H1 (cell line): ENCODE results near the gene ARHGEF26. TPM values are rescaled to one million over a fixed set of nuclear protein-coding genes. Genes with fewer than 3 reads are reported as not detected.
A peak's percentile ranks its signal among the peaks of the same experiment; 100 is the strongest.

Experiments used
- BCL11A ChIP-seq, 2 experiments: IDR thresholded peaks; one replicate each; pipeline ENCODE4 v1.6.1; 2011; ENCODE audit warnings: low read depth in 2 of 2, low read length in 2 of 2, mild to moderate bottlenecking in 2 of 2
- CBX5 ChIP-seq: fragments of 300-800, 300-1000 bp; sonication (generic); IDR thresholded peaks from 2 replicates; pipeline ENCODE4 v1.7.1; 2016; ENCODE audit warnings: antibody characterized with exemption, low read length, low read depth
- CBX8 ChIP-seq: fragments of 300-800, 300-1000 bp; sonication (generic); IDR thresholded peaks from 2 replicates; pipeline ENCODE4 v1.7.1; 2016; ENCODE audit warnings: low read depth, low read length, borderline replicate concordance
- E2F6 ChIP-seq: IDR thresholded peaks from 2 replicates; pipeline ENCODE4 v1.6.1; 2012; ENCODE audit warnings: inconsistent platforms
- EGR1 ChIP-seq: IDR thresholded peaks from 2 replicates; pipeline ENCODE4 v1.6.1; 2011; ENCODE audit warnings: low read depth, low read length, borderline replicate concordance
- EZH2 ChIP-seq: fragments of 200-600 bp; sonication (generic); IDR thresholded peaks from 2 replicates; pipeline ENCODE4 v1.7.1; 2012; ENCODE audit warnings: low read depth, mild to moderate bottlenecking, moderate library complexity, low read length, inconsistent platforms; ENCODE audit not compliant: severe bottlenecking
- FOSL1 ChIP-seq: IDR thresholded peaks from 2 replicates; pipeline ENCODE4 v1.6.1; 2011; ENCODE audit warnings: mild to moderate bottlenecking, low read depth, low read length, moderate library complexity; ENCODE audit not compliant: insufficient read depth
- MAX ChIP-seq: IDR thresholded peaks from 2 replicates; pipeline ENCODE4 v1.6.1; 2012; ENCODE audit warnings: inconsistent platforms
- POLR2A ChIP-seq, 2 experiments: IDR thresholded peaks; 1 replicate in 1 of 2; 2 replicates in 1 of 2; pipeline ENCODE4 v1.6.1; 2011; ENCODE audit warnings: low read depth in 2 of 2, low read length in 2 of 2, mild to moderate bottlenecking in 2 of 2; ENCODE audit errors: control extremely low read depth in 1 of 2
- POLR2AphosphoS5 ChIP-seq: IDR thresholded peaks from 2 replicates; pipeline ENCODE4 v1.6.1; 2011; ENCODE audit warnings: low read depth, low read length
- POU5F1 ChIP-seq: IDR thresholded peaks from 2 replicates; pipeline ENCODE4 v1.6.1; 2011; ENCODE audit warnings: low read depth, mild to moderate bottlenecking, low read length, moderate library complexity
- RAD21 ChIP-seq, 2 experiments: IDR thresholded peaks in 1 of 2; conservative IDR thresholded peaks in 1 of 2; 2 replicates each; pipeline ENCODE4 v1.6.1; 2011; ENCODE audit warnings: low read depth in 2 of 2, low read length in 2 of 2, improper control_type of control experiment in 1 of 2, inconsistent platforms in 1 of 2, mild to moderate bottlenecking in 1 of 2, moderate library complexity in 1 of 2
- RBBP5 ChIP-seq: IDR thresholded peaks from 2 replicates; pipeline ENCODE4 v1.7.1; 2012; ENCODE audit warnings: low read depth, mild to moderate bottlenecking, inconsistent platforms, low read length, moderate library complexity, borderline replicate concordance
- RFX5 ChIP-seq: IDR thresholded peaks from 2 replicates; pipeline ENCODE4 v1.6.1; 2011; ENCODE audit warnings: low read depth, low read length, improper control_type of control experiment, borderline replicate concordance
- RNF2 ChIP-seq: fragments of 200-900, 300-1000 bp; sonication (generic); IDR thresholded peaks from 2 replicates; pipeline ENCODE4 v1.7.1; 2016; ENCODE audit warnings: borderline replicate concordance, low read depth, mild to moderate bottlenecking, antibody characterized with exemption, low read length; ENCODE audit not compliant: poor library complexity, severe bottlenecking; ENCODE audit errors: missing control alignments
- SAP30 ChIP-seq: fragments of 300-600 bp; sonication (generic); IDR thresholded peaks from 2 replicates; pipeline ENCODE4 v1.7.1; 2012; ENCODE audit warnings: low read length, moderate library complexity, mild to moderate bottlenecking, inconsistent platforms; ENCODE audit not compliant: insufficient read depth, insufficient replicate concordance
- SIRT6 ChIP-seq: IDR thresholded peaks from one replicate; pipeline ENCODE4 v1.7.1; 2012; ENCODE audit warnings: low read length, inconsistent platforms
- TBP ChIP-seq: IDR thresholded peaks from 2 replicates; pipeline ENCODE4 v1.6.1; 2011; ENCODE audit warnings: low read depth, low read length, improper control_type of control experiment
- TEAD4 ChIP-seq: IDR thresholded peaks from 2 replicates; pipeline ENCODE4 v1.6.1; 2012; ENCODE audit warnings: low read depth, low read length, inconsistent platforms, mixed read lengths
- ZNF274 ChIP-seq: IDR thresholded peaks from 2 replicates; pipeline ENCODE4 v1.7.0; 2012; ENCODE audit warnings: low read length, borderline replicate concordance; ENCODE audit errors: extremely low read depth
- polyA plus RNA-seq, 7 experiments: library from polyadenylated mRNA; depleted of rRNA in 3 of 7; stranded (reverse) in 5 of 7; unstranded in 2 of 7; fragments of >200 nt in 5 of 7; fragments of 200-250 nt in 2 of 7; gene quantifications; 1 replicate in 5 of 7; 2 replicates in 1 of 7; 4 replicates in 1 of 7; pipeline versions ENCODE4 v1.2.1 to v1.2.3, GENCODE V29; 2011 to 2013; ENCODE audit warnings: missing spikeins in 2 of 7, mixed read lengths in 2 of 7
- total RNA-seq: library from RNA; stranded (reverse); fragmentation: NEBNext Ultra II Directional; extraction: Animal tissue kit (Norgen Biotek cat#: 25700); gene quantifications from 2 replicates; pipeline ENCODE4 v1.2.1, GENCODE V29; 2021
- TF ChIP-seq, protein P1 (sequence below): IDR thresholded peaks from 2 replicates; pipeline ENCODE4 v1.6.1; 2012; ENCODE audit warnings: low read length, inconsistent platforms

The ARHGEF26 gene
- total and polyA plus RNA-seq, 2 of the 8 experiments (the other 6 are each of a cell fraction or from before 2014, with no cell fraction given), result 3.1 to 15.6 TPM

- no peak for TF ChIP-seq EZH2
- no peak for TF ChIP-seq EGR1
- TF ChIP-seq E2F6, result peak; percentile 89
- TF ChIP-seq POU5F1, result no peak
- TF ChIP-seq, protein P1, sequence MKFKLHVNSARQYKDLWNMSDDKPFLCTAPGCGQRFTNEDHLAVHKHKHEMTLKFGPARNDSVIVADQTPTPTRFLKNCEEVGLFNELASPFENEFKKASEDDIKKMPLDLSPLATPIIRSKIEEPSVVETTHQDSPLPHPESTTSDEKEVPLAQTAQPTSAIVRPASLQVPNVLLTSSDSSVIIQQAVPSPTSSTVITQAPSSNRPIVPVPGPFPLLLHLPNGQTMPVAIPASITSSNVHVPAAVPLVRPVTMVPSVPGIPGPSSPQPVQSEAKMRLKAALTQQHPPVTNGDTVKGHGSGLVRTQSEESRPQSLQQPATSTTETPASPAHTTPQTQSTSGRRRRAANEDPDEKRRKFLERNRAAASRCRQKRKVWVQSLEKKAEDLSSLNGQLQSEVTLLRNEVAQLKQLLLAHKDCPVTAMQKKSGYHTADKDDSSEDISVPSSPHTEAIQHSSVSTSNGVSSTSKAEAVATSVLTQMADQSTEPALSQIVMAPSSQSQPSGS, result no peak
- peak; percentile 22 for TF ChIP-seq RNF2
- TF ChIP-seq TEAD4, result no peak
- TF ChIP-seq ZNF274, result no peak
- no peak for TF ChIP-seq BCL11A (IDR thresholded peaks at IDR 0.05; ENCODE audit: low read depth in 2 of 2, low read length in 2 of 2)
- TF ChIP-seq POLR2A (IDR thresholded peaks at IDR 0.05; ENCODE audit: control extremely low read depth in 1 of 2, low read depth in 2 of 2, low read length in 2 of 2), result peak in 1 of 2 experiments; percentile 48; a peak in 1 of 3 replicates
- TF ChIP-seq FOSL1, result no peak
- TF ChIP-seq RFX5, result no peak
- peak; percentile 32; the same call in 1 of the 2 replicates for TF ChIP-seq MAX
- TF ChIP-seq CBX8, result no peak
- peak; percentile 91 for TF ChIP-seq RBBP5
- TF ChIP-seq SAP30, result peak; percentile 3
- TF ChIP-seq SIRT6, result no peak
- TF ChIP-seq POLR2AphosphoS5, result no peak
- TF ChIP-seq RAD21 (IDR thresholded peaks at IDR 0.05 in 1 of 2, conservative IDR thresholded peaks at IDR 0.05 in 1 of 2; ENCODE audit: low read depth in 2 of 2, low read length in 2 of 2), result no peak
- TF ChIP-seq TBP, result no peak
- no peak for TF ChIP-seq CBX5
These were observed 736 bp downstream of the ARHGEF26 start (continued) for GRCh38 chr3:154121701-154122551.
